GM18526 (cell line): ENCODE data around the gene PACS2.

Experiments used
- POLR2A ChIP-seq: IDR thresholded peaks from 3 replicates; pipeline ENCODE4 v1.6.1; 2011; ENCODE audit not compliant: insufficient read length; ENCODE audit errors: extremely low read depth

PACS2 gene

GRCh38 chr14:105325716-105326567, 11.4 kb downstream of the PACS2 start:
- no peak for TF ChIP-seq POLR2A

DNA sequence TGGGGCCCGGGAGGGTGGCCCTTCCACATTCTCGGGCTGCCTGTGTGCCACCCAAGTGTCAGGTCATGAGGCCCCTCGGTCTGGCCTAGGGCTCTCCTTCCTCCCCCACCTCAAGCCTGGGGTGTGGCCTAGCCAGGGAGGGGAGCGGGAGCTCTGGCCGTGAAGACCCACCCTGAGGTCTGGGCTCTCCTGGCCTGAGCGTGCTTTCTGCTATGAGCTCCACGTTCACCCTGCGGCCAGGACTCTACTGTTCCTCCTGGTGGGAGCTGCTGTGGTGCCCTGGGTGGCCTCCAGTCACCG, 12.0 kb downstream of the PACS2 start:
- no peak for TF ChIP-seq POLR2A

DNA sequence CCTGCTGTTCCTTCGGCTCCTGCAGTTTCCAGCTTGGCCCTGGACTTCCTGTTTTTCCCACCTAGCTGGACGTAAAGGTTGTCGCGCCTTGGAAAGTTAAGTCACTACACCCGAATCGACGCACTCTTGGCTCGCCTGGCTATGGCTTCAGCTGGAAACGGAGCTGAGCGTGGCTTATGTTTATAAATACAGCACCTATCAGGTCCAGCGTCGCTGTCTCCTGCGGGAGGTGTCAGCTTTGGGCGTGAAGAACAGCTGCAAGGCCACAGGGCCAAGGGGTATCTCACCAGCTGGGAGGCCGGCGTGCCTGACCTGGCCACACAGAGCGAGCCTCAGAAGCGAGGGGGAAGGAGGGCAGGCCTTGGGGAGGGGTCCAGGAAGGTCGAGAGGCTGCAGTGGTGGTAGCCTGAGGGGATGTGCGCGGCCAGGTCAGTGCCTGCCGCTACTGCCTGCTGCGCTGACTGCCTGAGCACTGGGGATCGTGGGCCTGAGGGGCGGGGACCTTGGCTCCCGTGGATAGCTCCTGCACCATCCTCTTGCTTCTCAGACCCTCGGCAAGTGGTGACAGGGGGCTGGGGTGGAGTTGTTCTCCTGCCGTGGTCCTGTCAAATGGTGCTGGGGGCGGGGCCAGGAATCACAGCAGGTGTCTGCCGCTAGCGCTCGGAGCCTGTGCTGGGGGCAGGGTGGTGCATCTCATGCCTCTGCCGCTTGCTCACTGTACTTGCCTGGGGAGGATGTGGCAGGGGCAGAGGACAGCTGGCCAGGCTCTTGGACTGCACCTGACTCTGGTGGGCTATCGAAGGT, 12.5 kb downstream of the PACS2 start:
- no peak for TF ChIP-seq POLR2A

GRCh38 chr14:105328070-105328677, 13.6 kb downstream of the PACS2 start:
- TF ChIP-seq POLR2A, result no peak

- TF ChIP-seq POLR2A, result no peak
Observed at GRCh38 chr14:105328678-105329390, 14.3 kb downstream of the PACS2 start.

- TF ChIP-seq POLR2A, result no peak
Observed at GRCh38 chr14:105329411-105330150, 15.0 kb downstream of the PACS2 start.

DNA sequence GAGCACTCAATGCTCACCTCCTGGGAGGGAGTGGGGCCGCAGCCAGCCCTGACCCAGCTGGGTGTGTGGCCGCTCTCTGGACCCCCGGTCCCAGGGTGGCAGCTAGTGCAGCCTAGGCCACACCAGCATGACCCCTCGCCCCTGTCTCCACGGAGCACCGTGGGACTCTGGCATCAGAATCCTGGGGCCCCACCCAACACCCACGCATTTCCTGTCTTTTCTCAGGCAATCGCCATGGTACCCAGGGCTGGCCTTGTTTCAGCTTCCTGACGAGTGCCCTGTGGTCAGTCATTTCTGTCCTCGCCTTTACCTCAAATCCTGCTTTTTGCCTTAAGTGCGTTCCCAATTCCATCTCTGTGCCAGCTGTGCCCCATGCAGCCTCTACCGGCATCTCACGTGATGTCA, 15.9 kb downstream of the PACS2 start:
- no peak for TF ChIP-seq POLR2A

DNA sequence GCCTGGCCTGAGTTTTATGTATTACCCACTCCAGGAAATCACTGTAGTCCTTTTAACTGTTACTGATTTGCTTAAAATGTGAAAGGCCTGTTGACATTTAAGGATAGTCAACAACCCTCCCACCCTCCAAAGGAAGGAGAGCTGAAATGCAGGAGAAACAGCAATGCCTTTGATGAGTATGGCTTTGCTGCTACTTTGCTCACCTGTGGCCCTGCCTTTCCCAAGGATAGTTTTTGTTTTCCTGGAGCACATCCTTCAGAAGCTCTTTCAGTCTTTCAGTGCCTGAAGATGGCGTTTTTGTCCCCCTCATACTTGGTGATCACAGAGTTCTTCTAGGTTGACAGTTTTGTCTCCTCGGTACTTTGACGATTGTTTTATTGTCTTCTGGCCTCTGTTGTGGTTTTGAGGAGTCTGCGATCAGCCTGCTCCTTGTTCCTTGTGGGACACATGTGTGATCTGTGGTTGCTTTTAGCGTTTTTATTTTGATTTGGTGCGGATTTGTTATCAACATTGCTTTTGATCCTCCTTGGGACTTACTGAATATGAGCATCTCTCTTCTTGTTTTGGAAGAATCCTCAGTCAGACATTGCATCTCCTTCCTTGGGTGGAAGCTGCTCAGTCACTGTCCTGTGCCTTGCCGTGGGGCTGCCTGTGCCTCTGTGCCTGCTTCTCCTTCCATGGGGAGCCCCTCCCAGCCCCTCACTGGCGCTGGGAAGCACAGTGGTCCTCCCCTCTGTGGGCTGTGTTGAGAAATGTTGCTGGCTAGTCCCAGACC, 17.2 kb downstream of the PACS2 start:
- no peak for TF ChIP-seq POLR2A

DNA sequence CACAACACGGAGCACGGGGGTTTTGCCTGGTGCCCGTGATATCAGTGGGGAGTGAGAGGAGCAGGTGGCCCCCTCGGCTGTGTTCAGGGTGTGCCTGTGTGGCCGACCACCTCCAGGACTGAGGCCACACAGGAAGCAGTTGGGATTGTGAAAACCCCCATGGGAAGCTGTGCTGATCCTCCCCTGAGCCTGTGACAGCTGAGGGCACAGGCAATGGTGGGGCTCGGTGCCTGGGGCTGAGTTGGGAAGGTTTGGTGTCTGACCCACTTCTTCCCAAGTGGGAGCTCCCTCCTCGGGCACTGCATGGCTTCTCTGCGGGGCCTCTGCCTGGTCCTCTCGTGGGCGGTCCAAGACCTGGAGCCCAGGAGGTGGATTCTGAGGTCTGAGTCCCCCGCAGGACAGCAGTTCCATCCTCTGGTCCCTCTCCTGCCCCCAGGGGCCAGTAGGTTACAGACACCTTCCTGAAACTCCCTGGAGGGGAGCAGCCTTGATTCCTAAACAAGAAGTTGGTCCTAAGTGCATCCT, 17.9 kb downstream of the PACS2 start:
- no peak for TF ChIP-seq POLR2A

DNA sequence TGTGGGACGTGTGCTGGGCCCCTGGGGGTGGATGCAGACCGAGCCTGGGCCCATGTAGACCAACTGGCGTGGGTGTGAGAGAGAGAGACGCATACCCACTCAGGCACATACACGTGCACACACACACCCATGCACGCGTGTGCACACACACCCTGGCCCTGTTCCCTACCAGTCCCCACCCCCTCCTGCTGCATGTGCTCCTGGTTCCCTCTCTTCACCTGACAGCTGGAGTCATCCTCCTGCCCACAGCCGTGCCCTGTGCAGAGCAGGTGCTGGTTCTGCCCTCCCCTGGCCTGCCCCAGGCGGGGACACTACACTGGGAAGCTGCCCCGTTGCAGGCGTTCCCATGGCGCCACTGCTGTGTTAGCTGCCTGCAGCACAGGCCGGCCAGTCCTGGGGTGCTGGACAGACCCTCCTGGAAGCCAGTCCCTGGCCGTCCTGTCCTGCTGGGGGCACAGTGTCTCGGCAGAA, 18.5 kb downstream of the PACS2 start:
- TF ChIP-seq POLR2A, result no peak

DNA sequence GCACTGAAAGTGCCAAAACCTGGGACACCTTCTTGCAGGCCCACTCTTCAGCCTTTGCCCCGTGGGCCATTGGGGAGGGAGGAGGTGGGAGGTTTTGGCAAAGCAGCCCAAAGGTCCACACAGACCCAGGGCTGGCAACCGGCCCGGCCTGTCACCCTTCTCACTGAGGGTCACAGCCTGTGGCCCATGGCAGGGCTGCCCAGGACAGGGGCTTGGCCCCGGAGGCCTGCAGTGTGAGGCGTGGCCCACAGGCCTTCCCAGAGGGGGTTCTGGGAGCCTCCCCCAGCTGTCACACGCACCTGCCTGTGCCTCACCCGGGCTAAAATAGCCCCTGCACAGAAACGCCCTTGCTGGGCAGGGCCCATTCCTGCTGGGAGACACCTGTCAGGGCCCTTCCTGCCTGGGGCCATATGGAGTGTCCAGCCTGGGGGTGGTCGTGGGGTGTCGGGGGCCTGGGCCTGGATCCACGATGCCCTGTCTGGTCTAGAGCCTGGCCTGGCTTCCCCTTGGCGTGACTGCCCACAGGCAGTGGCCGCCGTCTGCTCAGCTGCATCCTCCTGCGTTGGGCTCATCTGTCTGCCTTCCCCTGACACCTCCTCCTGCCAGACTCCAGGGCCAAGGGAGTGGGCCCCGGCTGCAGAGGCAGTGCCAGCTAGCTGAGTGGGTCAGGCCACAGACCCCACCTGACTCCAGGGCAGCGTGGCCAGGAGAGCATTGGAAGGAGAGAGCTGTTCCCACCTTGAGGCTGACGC, 19.2 kb downstream of the PACS2 start:
- TF ChIP-seq POLR2A, result no peak

DNA sequence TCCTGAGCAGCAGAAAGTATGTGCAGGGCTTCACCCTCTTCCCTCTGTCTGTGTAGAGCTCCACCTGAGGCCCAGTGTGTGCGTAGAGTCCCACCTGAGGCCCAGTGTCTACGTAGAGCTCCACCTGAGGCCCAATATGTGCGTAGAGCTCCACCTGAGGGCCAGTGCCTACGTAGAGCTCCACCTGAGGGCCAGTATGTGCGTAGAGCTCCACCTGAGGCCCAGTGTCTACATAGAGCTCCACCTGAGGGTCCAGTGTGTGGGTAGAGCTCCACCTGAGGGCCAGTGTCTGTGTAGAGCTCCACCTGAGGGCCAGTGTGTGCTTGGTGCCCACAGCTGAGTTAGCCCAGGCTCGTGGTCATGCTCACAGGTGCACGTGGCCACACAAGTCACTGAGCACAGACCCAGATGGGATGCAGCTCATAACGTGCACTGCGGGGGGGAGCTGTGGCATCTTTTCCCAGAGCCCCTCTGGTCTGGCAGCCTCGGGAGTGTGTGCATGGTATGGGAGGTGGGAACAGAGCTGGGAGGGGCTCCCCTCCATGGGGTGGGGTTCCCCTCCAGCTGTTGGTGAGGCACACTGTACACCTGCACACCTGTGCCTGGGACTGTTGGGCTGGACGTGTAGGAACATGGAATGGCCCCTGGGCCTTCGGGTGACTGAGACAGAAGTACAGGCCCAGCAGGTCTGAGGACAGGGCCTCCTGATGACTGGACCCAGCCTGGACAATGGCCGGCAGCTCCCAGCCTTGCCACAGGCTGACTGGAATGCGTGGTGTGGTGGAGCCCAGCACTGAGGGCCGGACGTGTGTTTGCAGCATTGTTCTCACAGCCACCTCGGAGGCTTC, 20.1 kb downstream of the PACS2 start:
- TF ChIP-seq POLR2A, result no peak

DNA sequence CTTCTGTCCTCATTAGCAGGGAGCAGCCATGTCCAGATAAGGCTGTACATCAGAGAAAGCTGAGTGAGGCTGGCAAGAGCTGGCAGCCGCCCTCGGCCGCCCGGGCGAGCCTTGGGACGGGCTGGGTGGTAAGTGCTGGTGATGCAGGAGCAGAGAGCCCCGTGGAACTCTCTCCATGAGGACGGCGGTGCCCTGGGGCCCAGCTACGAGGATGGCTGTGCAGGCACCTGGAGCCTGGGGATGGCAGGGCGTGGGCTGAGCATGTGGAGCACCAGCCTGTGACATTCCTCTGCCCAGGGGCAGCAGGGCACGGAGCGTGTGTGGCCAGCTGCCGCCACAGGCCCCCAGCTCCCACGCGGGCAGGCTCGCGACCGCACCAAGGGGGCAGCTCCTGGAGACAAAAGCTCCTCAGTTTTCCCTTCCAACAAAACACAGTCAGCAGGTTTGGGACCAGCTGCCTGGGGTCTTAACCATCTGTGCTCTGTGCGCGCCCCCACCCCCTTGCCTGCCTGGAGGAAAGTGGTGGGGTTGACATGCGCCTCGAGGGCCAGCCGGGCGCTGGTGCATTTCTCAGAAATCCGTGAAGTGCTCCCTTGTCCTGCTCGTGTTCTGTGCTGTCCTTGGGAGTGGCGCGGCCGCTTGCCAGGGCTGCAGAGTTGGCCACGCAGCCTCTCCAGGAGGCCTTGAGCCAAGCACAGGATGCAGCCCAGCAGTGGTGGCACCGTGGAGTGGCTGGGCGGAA, 21.4 kb downstream of the PACS2 start:
- no peak for TF ChIP-seq POLR2A
